ENCODE results near the gene PRDM15. TPM values are rescaled to one million over a fixed set of nuclear protein-coding genes. Genes with fewer than 3 reads are reported as not detected.

The PRDM15 gene
- total and polyA plus RNA-seq, 2 experiments from 2014 or later: 3.0 to 10.6 TPM

- TF ChIP-seq ZNF462 (CRISPR knock-in tag; IDR thresholded peaks at IDR 0.05) (no peak), CTCF (conservative IDR thresholded peaks at IDR 0.05; ENCODE audit: low read depth in 2 of 2) (no peak), NANOG (IDR thresholded peaks at IDR 0.05; ENCODE audit: borderline replicate concordance) (no peak), CREB1 (CRISPR knock-in tag; IDR thresholded peaks at IDR 0.05; ENCODE audit: low read depth) (no peak), POLR2AphosphoS5 (IDR thresholded peaks at IDR 0.05; ENCODE audit: low read depth) (no peak), ETS1 (IDR thresholded peaks at IDR 0.05) (no peak), ZNF114 (CRISPR knock-in tag; IDR thresholded peaks at IDR 0.05) (no peak), EZH2phosphoT487 (IDR thresholded peaks at IDR 0.05; ENCODE audit: unreplicated experiment) (no peak), REST (IDR thresholded peaks at IDR 0.05; ENCODE audit: unreplicated experiment) (no peak)
Measured at GRCh38 chr21:41802198-41802584, 77.0 kb downstream of the PRDM15 start (continued).

Data from GM23338 (cell line).